NCI-H345 treated with DMSO at 0.1 percent for 48 hours (cell line): ENCODE measurements around the gene TOP3B.
A peak's percentile ranks its signal among the peaks of the same experiment; 100 is the strongest.
"Not testable (repeated sequence)": the region's sequence is repeated elsewhere in the genome, so short reads cannot be mapped to it uniquely, and the experiment has no call there.

ENCODE experiments used
- DNase-seq: peaks from one replicate; lab custom pipeline; 2025; ENCODE audit not compliant: unreplicated experiment; lab: John Stamatoyannopoulos, UW

The TOP3B gene

DNA sequence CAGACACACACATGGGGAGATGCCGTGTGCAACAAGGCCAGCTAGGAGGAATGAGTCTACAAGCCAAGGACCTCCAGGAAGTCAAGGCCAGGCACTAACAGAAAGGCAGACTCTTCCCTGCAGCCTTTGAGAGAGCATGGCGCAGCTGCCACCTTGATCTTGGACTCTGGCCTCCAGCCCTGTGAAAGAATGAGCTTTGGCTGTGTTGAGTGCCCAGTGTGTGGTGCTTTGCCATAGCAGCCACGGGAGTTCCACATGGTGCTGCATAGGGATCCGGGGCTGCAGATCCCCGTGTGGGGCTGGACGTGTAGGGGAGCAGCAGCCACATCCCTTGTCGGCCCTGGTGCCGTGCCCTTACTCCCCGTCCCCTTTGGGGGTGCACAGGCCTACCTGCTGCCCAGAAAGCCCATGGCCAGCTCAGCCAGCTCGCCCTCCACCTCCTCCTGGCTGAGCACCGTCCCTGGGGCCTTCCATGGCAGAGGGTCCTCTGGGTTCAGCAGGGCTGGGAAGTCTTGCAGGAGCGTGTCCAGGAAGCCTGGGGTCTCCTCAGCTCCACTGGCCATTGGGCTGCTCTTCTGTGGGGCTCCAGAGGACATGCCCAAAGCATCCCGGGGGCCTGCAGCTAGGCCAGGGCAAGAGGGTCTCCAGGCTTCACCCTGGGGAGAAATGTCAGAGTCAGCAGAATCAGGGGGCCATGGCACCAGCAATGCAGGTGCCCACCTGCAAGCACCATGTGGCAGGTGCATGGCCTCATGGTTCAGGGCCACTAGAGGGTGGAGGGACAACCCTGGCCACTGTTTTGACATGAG lies 36.9 kb downstream of the TOP3B start:
- no peak for DNase-seq

DNA sequence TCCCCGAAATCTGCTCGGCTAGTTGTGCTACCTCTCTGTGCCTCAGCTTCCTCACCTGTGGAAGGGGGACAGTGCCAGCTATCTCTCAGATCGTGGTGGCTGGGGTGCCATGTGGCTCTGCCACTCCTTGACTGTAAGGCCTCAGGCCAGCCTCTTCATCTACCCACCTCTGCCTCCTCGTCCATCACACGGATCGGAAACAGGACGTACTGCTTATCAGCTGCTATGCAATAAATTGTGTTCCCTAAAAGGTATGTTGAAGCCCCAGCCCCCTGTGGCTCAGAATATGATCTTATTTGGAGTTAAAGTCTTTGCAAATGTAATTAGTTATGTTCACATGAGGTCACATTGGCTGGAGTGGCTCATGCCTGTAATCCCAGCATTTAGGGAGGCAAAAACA lies 37.7 kb downstream of the TOP3B start:
- no peak for DNase-seq

DNA sequence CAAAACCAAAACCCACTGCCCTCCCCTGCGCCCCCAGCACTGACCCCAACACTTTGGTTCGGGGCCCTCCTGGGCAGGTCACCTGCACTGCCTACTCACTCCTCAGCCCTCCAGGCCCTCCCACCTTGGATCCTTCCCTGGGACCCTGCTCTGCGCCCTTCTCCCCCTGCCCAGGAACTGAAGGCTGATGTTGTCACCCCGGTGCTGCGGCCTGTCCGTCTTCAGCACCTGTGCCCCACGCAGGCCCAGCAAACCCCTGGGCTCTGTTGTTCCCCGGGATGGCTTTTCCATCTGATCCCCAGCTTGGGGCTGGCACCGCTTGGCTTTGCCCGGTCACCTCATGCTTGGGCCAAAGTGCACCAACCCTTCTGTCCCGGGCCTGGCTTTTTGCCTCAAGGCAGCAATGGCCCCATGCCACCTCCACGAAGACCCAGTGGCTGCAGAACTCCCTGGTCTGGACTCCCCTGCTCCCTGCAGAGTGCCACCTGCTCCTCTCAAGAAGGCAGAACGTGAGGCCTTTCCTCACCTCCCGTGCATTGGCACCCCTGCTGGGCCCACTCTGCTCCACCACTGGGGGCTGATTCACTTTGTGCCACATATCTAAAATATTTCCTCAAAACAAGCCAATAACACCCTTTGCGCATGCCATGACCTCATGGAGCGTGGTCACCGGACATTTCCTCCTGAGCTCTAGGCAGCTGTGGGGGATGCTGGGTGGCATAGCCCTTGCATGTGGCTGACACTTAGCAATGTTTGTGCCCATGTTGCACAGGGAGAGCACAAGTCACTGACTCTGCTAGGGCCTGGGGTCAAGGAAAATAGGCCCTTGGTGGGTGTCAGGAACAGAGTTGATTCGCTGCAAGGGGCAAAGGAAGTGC lies 38.8 kb downstream of the TOP3B start:
- DNase-seq, result no peak

- no peak for DNase-seq
Observed at GRCh38 chr22:21942407-21943343, 39.9 kb downstream of the TOP3B start.

DNA sequence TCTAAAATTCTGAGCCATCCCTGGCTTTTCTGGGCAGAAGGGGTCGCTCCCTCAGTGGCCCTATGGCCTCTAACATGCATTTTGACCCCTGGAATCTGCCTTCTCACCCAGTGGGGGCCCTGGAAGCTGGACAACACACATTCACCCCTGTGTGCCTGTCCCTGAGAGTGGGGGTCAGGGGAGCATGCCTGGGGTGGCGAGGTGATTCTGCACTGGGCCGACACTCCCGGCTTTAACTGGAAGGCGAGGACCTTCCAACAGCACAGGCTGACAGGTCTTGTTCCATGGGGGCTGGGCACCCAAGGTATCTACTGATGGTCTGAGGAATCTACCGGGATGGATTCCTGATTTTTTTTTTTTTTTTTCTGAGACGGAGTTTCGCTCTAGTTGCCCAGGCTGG lies 40.7 kb downstream of the TOP3B start:
- no peak for DNase-seq

DNA sequence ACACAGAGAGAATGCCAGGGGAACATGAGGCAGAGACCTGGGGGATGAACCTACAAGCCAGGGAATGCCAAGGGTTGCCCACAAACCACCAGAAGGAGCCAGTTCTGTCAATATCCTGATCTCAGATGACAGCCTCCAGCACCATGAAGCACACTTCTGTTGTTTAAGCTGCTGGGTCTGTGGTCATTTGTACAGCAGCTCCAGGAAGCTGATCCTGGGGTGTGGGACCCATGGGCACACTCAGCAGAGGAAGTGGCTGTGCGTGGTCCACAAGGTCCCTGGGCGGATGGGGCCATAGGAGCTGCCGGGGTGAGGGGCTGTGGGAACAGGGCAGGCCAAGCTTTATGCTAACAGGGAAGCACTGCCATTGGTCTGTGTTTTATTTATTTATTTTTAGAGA lies 42.1 kb downstream of the TOP3B start:
- no peak for DNase-seq

DNA sequence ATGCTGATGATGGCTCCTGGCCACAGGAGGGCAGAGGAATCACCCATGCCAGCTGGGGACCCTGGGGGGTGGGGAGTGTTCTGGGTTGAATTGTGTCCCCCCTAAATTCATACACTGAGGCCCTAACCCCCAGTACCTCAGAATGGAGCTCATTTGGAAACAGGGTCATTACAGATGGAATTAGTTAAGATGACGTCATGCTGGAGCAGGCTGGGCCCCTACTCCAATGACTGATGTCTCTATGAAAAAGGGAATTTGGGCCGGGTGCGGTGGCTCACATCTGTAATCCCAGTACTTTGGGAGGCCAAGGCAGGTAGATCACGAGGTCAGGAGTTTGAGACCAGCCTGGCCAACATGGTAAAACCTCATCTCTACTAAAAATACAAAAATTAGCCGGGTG lies 42.7 kb downstream of the TOP3B start:
- DNase-seq, result not testable (repeated sequence)

DNA sequence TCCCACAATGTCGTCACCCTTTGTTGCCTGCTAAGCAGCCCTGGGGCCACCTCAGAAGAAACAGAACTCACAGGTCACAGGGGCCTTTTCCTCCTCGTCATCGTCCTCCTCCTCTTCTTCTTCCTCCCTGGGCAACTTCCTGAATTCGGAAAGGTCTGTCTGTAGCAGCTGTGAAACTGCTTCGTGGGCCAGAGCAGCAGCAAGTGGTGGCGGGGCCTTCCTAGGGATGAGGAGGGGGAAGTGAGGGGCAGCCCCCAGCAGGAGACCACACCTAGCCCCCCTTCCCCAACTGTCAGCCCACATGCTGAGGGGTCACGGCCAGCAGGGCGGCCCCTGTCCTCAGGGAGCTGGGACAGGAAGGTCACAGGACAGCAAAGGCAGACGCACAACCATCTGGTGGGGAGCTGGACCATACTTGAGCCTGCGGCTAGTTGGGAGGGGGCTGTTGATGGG lies 43.1 kb downstream of the TOP3B start:
- DNase-seq, result no peak

DNA sequence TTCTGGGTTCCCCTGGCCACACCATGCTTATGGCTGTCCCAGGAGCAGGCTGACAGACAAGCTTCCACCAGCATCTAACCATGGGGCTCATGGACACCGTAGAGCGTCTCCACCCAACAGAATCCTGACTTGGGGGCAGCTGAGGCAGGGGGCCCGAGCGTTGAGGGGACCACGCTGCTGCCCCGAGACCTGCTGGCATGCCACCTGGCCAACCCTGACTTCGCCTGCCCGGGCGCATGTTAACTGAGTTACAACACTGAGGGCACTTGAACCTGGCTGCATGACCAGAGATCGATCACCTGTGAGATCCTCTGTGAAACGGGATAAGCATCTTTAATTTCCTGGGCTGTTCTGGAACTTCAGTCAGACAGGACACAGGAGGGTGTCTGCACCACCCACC lies 43.7 kb downstream of the TOP3B start:
- no peak for DNase-seq

GRCh38 chr22:21938071-21938822 lies 44.3 kb downstream of the TOP3B start:
- DNase-seq, result peak; percentile 52

GRCh38 chr22:21937821-21938070 lies 44.8 kb downstream of the TOP3B start:
- DNase-seq, result no peak

DNA sequence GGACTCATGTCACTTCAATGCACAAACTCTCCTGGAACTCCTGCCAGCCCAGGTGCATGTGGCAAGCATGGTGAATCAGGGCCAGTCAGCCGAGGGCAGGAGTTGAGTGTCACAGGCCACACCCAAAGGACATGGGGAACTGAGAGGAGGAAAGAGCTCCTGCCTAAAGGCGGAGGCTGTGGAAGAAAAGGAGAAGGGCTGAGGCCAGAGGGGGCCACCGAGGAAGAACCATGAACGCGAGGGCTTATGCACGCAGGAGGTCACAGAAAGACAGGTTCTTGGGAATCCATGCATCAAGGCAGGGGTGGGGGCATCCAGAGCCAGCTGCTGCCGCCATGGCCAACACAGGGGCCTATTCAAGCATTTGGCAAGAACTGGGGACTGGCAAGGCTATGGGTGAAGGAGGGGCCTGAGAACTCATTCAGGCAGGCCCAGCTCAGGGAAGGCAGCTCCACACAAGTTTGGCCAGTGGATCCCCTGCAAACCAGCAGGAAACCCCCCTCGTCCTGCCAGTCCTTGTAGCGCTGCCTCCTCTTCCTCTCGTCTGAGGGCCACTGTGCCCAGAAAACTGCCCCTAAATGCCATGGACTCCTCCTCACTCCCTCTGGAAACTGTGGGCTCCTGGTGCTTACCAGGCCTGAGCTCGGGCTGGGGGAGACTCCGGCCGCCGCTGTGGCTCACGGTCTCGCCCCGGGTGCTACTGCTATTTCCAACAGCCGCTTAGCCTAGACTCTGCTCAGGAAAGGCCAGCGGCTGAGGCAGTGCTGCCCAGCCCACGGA lies 45.4 kb downstream of the TOP3B start:
- DNase-seq, result no peak

DNA sequence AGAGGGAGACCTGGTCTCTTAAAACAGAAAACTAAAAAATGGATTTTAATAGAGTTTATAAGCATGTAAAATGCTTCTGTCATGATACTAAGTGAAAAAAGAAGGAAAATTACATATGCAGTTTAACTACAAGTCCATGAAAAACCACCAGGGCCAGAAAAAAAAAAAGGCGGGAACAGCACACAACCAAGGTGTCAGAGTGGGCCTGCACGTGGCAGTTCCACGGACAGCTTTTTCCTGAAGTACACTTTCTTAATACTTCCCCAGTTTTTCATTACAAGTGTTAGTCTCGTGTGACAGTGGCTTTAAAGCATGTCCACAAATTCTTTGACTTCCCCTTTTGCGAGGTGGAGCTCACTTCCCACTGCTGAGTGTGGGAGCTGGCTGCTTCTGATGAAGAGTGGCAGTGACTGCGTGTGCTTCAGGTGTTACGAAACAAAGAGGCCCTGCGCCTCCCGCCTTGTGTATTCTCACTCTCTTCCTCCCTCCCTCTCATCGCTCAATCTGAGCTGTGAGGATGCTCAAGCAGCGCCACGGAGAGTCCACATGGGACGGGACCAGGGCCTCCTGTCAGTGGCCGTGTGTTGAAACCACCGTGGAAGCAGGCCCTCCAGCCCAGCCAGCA lies 46.3 kb downstream of the TOP3B start:
- DNase-seq, result no peak

DNA sequence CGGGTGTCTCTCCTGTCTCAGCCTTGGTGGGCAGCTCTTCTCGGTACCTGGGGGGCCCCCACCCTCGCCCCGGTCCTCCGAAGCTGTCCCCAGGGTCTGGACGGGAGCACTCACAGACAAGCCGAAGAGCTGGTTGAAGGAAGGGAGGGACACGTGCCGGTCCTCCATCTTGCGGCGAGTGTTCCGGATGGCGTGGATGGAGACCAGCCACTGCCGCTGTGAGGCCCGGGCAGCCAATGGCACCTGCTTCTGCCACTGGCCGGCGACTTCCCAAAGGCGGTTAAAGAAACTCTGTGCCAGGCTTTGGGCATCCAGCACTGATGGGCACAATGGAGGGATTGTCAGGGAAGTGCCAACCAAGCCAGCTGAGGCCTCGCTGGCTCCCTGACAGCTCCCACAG lies 48.7 kb downstream of the TOP3B start:
- DNase-seq, result no peak

DNA sequence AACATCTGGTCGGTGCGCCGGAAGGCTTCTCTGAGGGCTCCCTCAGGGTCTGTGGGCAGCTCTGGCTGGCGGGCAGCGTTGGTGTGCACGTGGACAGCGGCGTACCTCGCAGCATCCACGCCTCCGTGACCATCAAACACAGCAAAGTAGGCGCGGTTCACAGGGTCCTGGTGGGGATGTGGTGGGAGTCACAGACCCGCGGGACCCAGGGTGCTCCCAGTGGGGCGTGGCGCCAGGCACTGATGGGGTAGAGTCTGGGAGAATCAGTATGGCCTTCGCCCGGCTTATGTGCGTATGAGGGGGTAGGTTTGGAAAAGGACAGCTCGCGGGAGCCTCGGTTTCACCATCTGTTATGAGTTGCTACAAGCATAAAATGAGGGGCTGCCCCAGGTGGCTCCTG lies 49.2 kb downstream of the TOP3B start:
- DNase-seq, result no peak

DNA sequence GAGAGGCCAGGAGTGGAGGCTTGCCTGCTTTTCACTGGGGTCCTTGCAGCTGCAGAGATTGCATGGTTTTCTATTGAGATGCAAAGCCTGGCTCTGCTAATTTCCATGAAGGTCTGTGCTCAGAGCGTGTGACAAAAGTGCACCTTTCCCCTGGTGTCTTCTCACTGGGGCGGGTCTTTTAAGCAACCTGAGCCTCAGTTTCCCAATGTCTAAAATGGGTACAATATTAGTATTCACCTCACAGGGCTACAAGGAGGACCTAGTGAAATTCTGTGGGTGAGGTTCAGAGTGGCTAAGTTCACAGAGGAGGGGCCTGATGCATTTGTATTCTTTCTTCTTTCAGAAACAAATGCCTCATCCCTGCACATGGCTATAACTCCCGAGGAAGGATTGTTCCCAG lies 50.2 kb downstream of the TOP3B start:
- no peak for DNase-seq

DNA sequence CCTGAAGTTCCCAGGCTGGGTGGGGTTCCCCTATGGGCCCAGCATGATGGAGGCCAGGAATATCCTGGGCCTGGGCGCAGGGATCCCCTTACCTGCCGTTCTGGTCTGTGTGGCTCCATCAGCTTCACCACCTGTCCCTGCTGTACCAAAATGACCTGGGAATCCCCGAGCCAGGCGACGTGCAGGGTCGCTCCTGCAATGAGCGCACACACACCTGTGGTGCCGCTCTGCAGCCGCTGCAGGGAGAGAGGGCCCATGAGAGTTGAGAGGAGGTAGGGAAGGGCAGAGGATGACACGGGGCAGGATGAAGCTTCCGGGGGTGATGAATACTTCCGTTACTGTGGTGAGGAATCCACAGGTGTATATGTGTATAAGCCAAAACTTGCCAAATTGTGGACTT lies 51.5 kb downstream of the TOP3B start:
- DNase-seq, result no peak

- no peak for DNase-seq
Observed at GRCh38 chr22:21929253-21929652, 53.3 kb downstream of the TOP3B start.

- DNase-seq, result no peak
Observed at GRCh38 chr22:21928048-21928447, 54.5 kb downstream of the TOP3B start.
